Memory B cell (primary cell): ENCODE results near the gene MARCHF2.
A peak's percentile ranks its signal among the peaks of the same experiment; 100 is the strongest.
"Not testable (repeated sequence)": the region's sequence is repeated elsewhere in the genome, so short reads cannot be mapped to it uniquely, and the experiment has no call there.

Experiments
- ATAC-seq: fragments of 150-1000 bp; cut with Tn5 transposase; 2 replicates; pipeline ENCODE4 v1.10.0; 2021; ENCODE audit warnings: low read depth, mild to moderate bottlenecking, moderate library complexity
- DNase-seq, 2 donors: peaks; one replicate each; pipeline ENCODE4 v3.0.0; 2022; ENCODE audit warnings: low spot score in 2 of 2
- H3K27ac Mint-ChIP-seq: one replicate; pipeline ENCODE4 v1.8.0; 2022; ENCODE audit warnings: mild to moderate bottlenecking, moderate library complexity, mixed read lengths
- H3K27me3 Mint-ChIP-seq: one replicate; pipeline ENCODE4 v1.8.0; 2022; ENCODE audit warnings: mixed read lengths
- H3K36me3 Mint-ChIP-seq: one replicate; pipeline ENCODE4 v1.8.0; 2022; ENCODE audit warnings: mild to moderate bottlenecking, mixed read lengths
- H3K4me1 Mint-ChIP-seq: one replicate; pipeline ENCODE4 v1.8.0; 2022; ENCODE audit warnings: mixed read lengths
- H3K4me3 Mint-ChIP-seq: one replicate; pipeline ENCODE4 v1.8.0; 2022; ENCODE audit warnings: mild to moderate bottlenecking, moderate library complexity, mixed read lengths
- H3K9me3 Mint-ChIP-seq: one replicate; pipeline ENCODE4 v1.8.0; 2022; ENCODE audit warnings: mixed read lengths

MARCHF2 gene

DNA sequence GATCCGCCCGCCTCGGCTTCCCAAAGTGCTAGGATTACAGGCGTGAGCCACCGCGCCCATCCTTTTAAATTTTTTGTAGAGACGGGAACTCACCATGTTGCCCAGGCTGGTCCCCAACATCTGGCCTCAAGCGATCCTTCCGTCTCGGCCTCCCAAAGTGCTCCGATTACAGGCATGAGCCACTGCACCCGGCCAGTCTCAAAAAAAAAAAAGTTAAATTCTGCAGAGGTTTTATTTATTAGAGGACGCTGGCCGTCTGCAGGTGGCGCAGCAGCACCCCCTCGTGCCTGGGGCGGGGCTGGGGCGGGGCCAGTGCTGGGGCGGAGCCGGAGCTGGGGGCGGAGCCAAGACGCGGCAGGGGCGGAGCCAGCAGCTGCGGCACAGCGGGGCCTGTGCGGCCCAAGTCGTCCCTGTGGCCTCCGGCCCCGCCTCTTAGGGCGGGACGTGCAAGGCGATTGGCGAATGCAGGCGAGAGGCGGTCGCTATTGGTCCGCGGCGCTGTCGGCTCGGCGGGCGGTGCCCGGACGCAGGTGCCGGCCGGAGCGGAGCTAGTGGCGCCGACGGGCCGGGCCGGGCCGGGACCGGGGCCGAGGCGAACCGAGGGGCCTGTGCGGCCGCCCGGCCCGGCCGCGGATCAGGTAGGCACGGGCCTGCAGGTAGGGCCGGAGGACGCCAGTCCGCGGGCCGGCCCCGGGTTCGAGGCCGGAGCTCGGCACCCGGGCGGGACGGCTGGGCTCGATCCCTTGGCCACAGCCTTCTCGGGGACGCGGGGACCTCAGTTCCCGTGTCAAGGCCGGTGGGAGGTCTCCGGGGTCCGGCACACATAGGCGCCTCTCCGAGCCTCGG lies at the start of gene MARCHF2:
MARCHF2 (plus strand) TSS at position 523 of the 846 bp plus-strand sequence. CDS start 8,536 bp downstream, outside the sequence.
- Mint-ChIP-seq H3K36me3 (no peaks in the 10 kb centered on the region), H3K4me1 (peaks cover 6% of the 10 kb centered on the region), H3K4me3 (peak within 1 kb of the TSS; percentile 70), H3K27me3 (no peaks in the 10 kb centered on the region), H3K9me3 (no peaks in the 10 kb centered on the region), H3K27ac (no peak within 1 kb of the TSS)
- DNase-seq (peak; percentile 91 to 96), ATAC-seq (peak; percentile 99)

- H3K27me3 Mint-ChIP-seq = peaks cover 30% of the 10 kb centered on the region
- H3K27ac Mint-ChIP-seq = no peak within 1 kb of the TSS
- peak; percentile 42 for ATAC-seq
- H3K9me3 Mint-ChIP-seq = no peaks in the 10 kb centered on the region
- H3K4me1 Mint-ChIP-seq = peaks cover 13% of the 10 kb centered on the region
- DNase-seq = no peak
- H3K36me3 Mint-ChIP-seq = no peaks in the 10 kb centered on the region
- peak within 1 kb of the TSS; percentile 58 for H3K4me3 Mint-ChIP-seq
Measured at GRCh38 chr19:8363803-8364771, 49.0 kb upstream of the MARCHF2 start, which contains the start of gene ANGPTL4. ANGPTL4 (plus strand) TSS chr19:8364155; CDS start chr19:8364322, 167 bp downstream.

- no peak overlapping the region for H3K4me3 Mint-ChIP-seq
- peaks cover 29% of the 10 kb centered on the region for H3K27me3 Mint-ChIP-seq
- DNase-seq (no peak), ATAC-seq (no peak)
- H3K9me3 Mint-ChIP-seq = no peaks in the 10 kb centered on the region
- H3K4me1 Mint-ChIP-seq = peaks cover 13% of the 10 kb centered on the region
- no peaks in the 10 kb centered on the region for H3K36me3 Mint-ChIP-seq
- no peak overlapping the region for H3K27ac Mint-ChIP-seq
Measured at GRCh38 chr19:8366121-8366581, 47.0 kb upstream of the MARCHF2 start.

DNA sequence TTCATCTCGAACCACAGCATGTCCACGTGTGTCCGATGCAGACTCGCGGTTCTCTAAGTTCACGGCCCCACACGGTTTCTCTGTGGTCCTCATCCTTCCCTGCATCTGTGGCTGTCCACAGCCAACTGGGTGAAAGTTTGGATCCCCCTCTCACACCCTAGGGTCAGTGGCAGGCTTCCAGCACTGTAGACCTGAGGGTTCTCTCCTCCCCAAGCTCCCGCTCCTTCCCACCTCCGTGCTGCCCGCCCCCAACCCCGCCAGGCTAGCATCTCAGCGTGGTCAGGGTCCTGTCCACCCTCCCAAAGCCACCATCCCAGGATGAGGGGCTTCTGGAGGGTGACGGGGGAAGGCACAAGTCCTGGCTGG lies 46.2 kb upstream of the MARCHF2 start:
- Mint-ChIP-seq H3K4me1 (peaks cover 13% of the 10 kb centered on the region), H3K9me3 (no peaks in the 10 kb centered on the region), H3K27me3 (peaks cover 27% of the 10 kb centered on the region), H3K36me3 (no peaks in the 10 kb centered on the region), H3K27ac (no peak overlapping the region), H3K4me3 (no peak overlapping the region)
- ATAC-seq (no peak), DNase-seq (no peak)

DNA sequence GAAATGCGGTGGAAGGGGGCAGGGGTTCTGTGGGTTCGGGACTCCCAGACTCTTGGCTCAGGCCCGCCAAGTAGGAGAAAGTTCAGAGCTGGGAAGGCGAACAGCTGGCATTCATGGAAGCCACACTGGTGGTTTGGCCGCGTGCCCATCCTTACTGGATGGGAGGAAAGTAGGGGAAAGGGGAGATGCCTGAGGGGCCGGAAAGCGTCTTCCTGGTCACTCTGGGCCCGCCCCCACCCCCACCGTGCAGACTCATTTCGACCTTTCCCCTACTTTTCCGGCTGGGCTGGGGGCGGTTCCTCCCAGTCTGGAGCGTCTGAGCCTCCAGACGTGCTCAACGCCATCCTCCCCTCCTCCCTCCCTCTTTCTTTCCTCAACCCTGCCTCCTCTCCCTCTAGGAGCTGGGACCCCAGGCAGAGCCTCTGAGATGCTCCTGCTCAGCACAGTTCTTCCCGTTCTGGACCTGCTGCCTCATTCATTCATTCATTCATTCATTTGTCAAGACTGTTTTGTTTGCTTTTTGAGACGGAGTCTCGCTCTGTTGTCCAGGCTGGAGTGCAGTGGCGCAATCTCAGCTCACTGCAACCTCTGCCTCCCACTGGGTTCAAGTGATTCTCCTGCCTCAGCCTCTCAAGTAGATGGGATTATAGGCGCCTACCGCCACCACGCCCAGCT lies 45.6 kb upstream of the MARCHF2 start:
- H3K27me3 Mint-ChIP-seq = peaks cover 27% of the 10 kb centered on the region
- H3K4me1 Mint-ChIP-seq = peaks cover 13% of the 10 kb centered on the region
- no peak overlapping the region for H3K4me3 Mint-ChIP-seq
- H3K36me3 Mint-ChIP-seq = no peaks in the 10 kb centered on the region
- no peak overlapping the region for H3K27ac Mint-ChIP-seq
- no peak for DNase-seq
- ATAC-seq = no peak
- H3K9me3 Mint-ChIP-seq = no peaks in the 10 kb centered on the region

- ATAC-seq = no peak
- Mint-ChIP-seq H3K27me3 (peaks cover 18% of the 10 kb centered on the region), H3K36me3 (no peaks in the 10 kb centered on the region), H3K4me3 (no peak overlapping the region), H3K27ac (no peak overlapping the region), H3K4me1 (peaks cover 3% of the 10 kb centered on the region), H3K9me3 (no peaks in the 10 kb centered on the region)
- DNase-seq = no peak
Measured at GRCh38 chr19:8370176-8371010, 42.7 kb upstream of the MARCHF2 start.

- H3K36me3 Mint-ChIP-seq = no peaks in the 10 kb centered on the region
- H3K4me3 Mint-ChIP-seq = no peak overlapping the region
- peaks cover 16% of the 10 kb centered on the region for H3K27me3 Mint-ChIP-seq
- peaks cover 3% of the 10 kb centered on the region for H3K4me1 Mint-ChIP-seq
- H3K27ac Mint-ChIP-seq = no peak overlapping the region
- DNase-seq (no peak), ATAC-seq (no peak)
- no peaks in the 10 kb centered on the region for H3K9me3 Mint-ChIP-seq
Measured at GRCh38 chr19:8371011-8371804, 41.9 kb upstream of the MARCHF2 start.

DNA sequence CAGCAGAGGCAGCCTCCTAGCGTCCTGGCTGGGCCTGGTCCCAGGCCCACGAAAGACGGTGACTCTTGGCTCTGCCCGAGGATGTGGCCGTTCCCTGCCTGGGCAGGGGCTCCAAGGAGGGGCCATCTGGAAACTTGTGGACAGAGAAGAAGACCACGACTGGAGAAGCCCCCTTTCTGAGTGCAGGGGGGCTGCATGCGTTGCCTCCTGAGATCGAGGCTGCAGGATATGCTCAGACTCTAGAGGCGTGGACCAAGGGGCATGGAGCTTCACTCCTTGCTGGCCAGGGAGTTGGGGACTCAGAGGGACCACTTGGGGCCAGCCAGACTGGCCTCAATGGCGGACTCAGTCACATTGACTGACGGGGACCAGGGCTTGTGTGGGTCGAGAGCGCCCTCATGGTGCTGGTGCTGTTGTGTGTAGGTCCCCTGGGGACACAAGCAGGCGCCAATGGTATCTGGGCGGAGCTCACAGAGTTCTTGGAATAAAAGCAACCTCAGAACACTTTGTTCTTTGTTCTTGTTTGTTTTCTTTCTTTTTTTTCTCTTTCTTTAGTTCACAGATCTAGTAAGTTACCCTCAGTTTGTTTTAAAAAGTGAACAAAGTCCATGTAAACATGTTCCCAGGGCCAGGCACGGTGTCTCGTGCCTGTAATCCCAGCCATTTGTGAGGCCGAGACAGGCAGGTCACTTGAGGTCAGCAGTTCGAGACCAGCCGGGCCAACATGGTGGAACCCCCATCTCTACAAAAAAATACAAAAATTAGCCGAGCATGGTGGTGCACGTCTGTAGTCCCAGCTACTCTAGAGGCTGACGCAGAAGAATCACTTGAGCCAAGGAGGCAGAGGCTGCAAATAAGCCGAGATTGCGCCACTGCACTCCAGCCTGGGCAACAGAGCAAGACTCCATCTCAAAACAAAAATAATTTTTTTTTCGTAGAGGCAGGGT lies 39.0 kb upstream of the MARCHF2 start:
- no peak for ATAC-seq
- Mint-ChIP-seq H3K4me3 (no peak overlapping the region), H3K36me3 (peaks cover 10% of the 10 kb centered on the region), H3K27ac (no peak overlapping the region), H3K4me1 (no peaks in the 10 kb centered on the region), H3K27me3 (no peaks in the 10 kb centered on the region), H3K9me3 (no peaks in the 10 kb centered on the region)
- DNase-seq = no peak

GRCh38 chr19:8375766-8376165 lies 37.3 kb upstream of the MARCHF2 start:
- not testable (repeated sequence) for DNase-seq, H3K9me3 Mint-ChIP-seq, H3K4me1 Mint-ChIP-seq, ATAC-seq, H3K27me3 Mint-ChIP-seq, H3K4me3 Mint-ChIP-seq, H3K27ac Mint-ChIP-seq
- H3K36me3 Mint-ChIP-seq = peaks cover 18% of the 10 kb centered on the region

DNA sequence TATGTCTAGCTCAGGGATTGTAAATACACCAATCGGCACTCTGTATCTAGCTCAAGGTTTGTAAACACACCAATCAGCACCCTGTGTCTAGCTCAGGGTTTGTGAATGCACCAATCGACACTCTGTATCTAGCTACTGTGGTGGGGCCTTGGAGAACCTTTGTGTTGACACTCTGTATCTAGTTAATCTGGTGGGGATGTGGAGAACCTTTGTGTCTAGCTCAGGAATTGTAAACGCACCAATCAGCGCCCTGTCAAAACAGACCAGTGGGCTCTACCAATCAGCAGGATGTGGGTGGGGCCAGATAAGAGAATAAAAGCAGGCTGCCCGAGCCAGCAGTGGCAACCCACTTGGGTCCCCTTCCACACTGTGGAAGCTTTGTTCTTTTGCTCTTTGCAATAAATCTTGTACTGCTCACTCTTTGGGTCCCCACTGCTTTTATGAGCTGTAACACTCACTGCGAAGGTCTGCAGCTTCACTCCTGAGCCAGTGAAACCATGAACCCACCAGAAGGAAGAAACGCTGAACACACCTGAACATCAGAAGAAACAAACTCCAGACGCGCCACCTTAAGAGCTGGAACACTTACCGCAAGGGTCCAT lies 36.6 kb upstream of the MARCHF2 start:
- not testable (repeated sequence) for ATAC-seq, DNase-seq, H3K4me3 Mint-ChIP-seq, H3K9me3 Mint-ChIP-seq, H3K27me3 Mint-ChIP-seq, H3K27ac Mint-ChIP-seq, H3K4me1 Mint-ChIP-seq
- peaks cover 18% of the 10 kb centered on the region for H3K36me3 Mint-ChIP-seq

- H3K4me1 Mint-ChIP-seq = no peaks in the 10 kb centered on the region
- H3K27ac Mint-ChIP-seq = no peak overlapping the region
- H3K9me3 Mint-ChIP-seq = peaks cover 2% of the 10 kb centered on the region
- no peak overlapping the region for H3K4me3 Mint-ChIP-seq
- H3K36me3 Mint-ChIP-seq = peaks cover 18% of the 10 kb centered on the region
- H3K27me3 Mint-ChIP-seq = no peaks in the 10 kb centered on the region
- DNase-seq (no peak), ATAC-seq (no peak)
Measured at GRCh38 chr19:8377598-8377997, 35.5 kb upstream of the MARCHF2 start.
